DND-41 (cell line): ENCODE results near the gene MCC.

Source experiments
- EZH2 ChIP-seq: IDR thresholded peaks from 3 replicates; pipeline ENCODE4 v1.6.1; 2012; ENCODE audit warnings: borderline replicate concordance, low read depth, mild to moderate bottlenecking, moderate library complexity, low read length, inconsistent platforms; ENCODE audit not compliant: severe bottlenecking
- TF ChIP-seq, protein P1 (sequence below): IDR thresholded peaks from 2 replicates; pipeline ENCODE4 v1.5.1; 2012; ENCODE audit warnings: borderline replicate concordance, low read length, moderate library complexity, mild to moderate bottlenecking; ENCODE audit not compliant: poor library complexity, severe bottlenecking; ENCODE audit errors: extremely low read depth

DNA sequence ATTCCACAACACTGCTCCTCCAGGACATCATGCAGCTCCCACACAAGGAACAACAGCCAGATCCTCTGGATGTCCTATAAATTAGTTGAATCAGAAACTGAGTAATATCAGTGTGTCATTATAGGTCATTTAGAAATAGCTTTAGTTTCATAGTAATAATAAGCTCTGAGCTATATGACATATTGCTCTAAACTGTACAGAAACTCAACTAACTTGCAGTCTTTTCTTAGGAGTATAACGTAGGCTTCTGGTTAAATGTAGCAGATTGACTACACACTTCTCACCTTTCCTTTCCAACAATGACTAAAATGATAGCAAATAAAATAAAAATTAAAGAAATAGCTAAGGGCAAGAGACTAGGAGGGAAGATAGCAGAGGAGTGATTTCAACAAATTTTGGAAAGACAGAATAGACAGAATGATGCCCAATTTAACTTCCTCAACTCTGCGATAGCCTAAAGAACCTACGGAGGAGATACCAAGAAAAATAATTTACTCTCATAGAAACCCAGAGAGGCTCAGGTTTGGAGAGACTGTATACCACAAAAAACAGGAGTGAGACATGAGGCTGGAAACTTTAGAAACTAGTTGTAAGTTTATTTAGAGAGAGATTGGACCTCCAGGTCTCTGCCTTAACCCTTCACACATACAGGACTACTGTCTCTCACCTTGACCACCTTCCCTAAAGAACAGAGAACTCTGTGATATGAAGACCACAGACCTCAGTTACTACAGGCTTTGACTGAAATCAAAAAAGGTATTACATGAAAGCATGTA lies 247.1 kb downstream of the MCC start:
- TF ChIP-seq, protein P1, sequence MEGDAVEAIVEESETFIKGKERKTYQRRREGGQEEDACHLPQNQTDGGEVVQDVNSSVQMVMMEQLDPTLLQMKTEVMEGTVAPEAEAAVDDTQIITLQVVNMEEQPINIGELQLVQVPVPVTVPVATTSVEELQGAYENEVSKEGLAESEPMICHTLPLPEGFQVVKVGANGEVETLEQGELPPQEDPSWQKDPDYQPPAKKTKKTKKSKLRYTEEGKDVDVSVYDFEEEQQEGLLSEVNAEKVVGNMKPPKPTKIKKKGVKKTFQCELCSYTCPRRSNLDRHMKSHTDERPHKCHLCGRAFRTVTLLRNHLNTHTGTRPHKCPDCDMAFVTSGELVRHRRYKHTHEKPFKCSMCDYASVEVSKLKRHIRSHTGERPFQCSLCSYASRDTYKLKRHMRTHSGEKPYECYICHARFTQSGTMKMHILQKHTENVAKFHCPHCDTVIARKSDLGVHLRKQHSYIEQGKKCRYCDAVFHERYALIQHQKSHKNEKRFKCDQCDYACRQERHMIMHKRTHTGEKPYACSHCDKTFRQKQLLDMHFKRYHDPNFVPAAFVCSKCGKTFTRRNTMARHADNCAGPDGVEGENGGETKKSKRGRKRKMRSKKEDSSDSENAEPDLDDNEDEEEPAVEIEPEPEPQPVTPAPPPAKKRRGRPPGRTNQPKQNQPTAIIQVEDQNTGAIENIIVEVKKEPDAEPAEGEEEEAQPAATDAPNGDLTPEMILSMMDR = no peak
- TF ChIP-seq EZH2 = no peak
